K562 (cell line): Measurements from ENCODE around the gene NPAS1. TPM values are rescaled to one million over a fixed set of nuclear protein-coding genes. Genes with fewer than 3 reads are reported as not detected.
A peak's percentile ranks its signal among the peaks of the same experiment; 100 is the strongest.

Experiments used
- ATAC-seq: fragments of 200-7000 bp; cut with Tn5 transposase; 3 replicates; pipeline ENCODE4 v1.9.1; 2020; ENCODE audit warnings: moderate library complexity
- BruUV-seq: library from RNA; stranded (reverse); fragments of 400-500 nt; replicated peaks from 2 replicates; lab custom pipeline; 2021; lab: Mats Ljungman, UMichigan
- CTCF ChIA-PET: fragments of 300-600 bp; formaldehyde crosslinking; extraction: SDS; loops from one replicate; lab custom pipeline; 2021; ENCODE audit warnings: low intra/inter-chr PET ratio; lab: Yijun Ruan, JAX
- POLR2A ChIA-PET: fragments of 300-600, 350-650 bp; sonication (Branson Sonifier 250); formaldehyde crosslinking; extraction: SDS; loops from one replicate; lab custom pipeline; 2021; ENCODE audit warnings: antibody characterized with exemption, inconsistent platforms; lab: Yijun Ruan, JAX
- DNase-seq, 4 experiments: peaks; one replicate each; pipeline versions ENCODE4 v3.0.0 to v3.0.0-alpha.2; 2011 to 2018; ENCODE audit warnings: low spot score in 3 of 4, mixed read lengths in 3 of 4; ENCODE audit errors: extremely low read depth in 1 of 4
- FAIRE-seq: peaks from 2 replicates; lab custom pipeline; 2011; peaks lifted over from hg19 to GRCh38; lab: Jason Lieb, UNC
- H2AFZ ChIP-seq: 2 replicates; pipeline ENCODE4 v1.6.0; 2011; ENCODE audit warnings: low read depth, low read length, control low read depth, inconsistent platforms
- H3K27ac ChIP-seq: fragments of 200-600 bp; 3 replicates; pipeline ENCODE4 v1.8.0; 2011; ENCODE audit warnings: low read depth, mild to moderate bottlenecking, control low read depth, inconsistent platforms, low read length, moderate library complexity, mixed read lengths; ENCODE audit errors: extremely low read depth
- H3K27me3 ChIP-seq, 2 experiments: fragments of 300-600 bp in 1 of 2; 2 replicates in 1 of 2; 3 replicates in 1 of 2; pipeline versions ENCODE4 v1.6.0 to v1.8.0; 2011; ENCODE audit warnings: inconsistent platforms in 2 of 2, low read length in 2 of 2, mild to moderate bottlenecking in 1 of 2, mixed read lengths in 1 of 2, moderate library complexity in 1 of 2; ENCODE audit not compliant: control insufficient read depth in 2 of 2, insufficient read depth in 2 of 2
- H3K36me3 ChIP-seq: fragments of 300-600 bp; 3 replicates; pipeline ENCODE4 v1.8.0; 2011; ENCODE audit warnings: mild to moderate bottlenecking, low read length, inconsistent platforms; ENCODE audit not compliant: control insufficient read depth, insufficient read depth
- H3K4me1 ChIP-seq, 2 experiments: fragments of 200-600 bp in 1 of 2; replicated peaks in 1 of 2; 2 replicates in 1 of 2; 3 replicates in 1 of 2; pipeline versions ENCODE4 v1.5.1 to v1.8.0; 2011; ENCODE audit warnings: inconsistent platforms in 2 of 2, low read length in 2 of 2, mild to moderate bottlenecking in 1 of 2, mixed read lengths in 1 of 2, moderate library complexity in 1 of 2; ENCODE audit not compliant: control insufficient read depth in 2 of 2, insufficient read depth in 2 of 2
- H3K4me2 ChIP-seq: 2 replicates; pipeline ENCODE4 v1.6.1; 2011; ENCODE audit warnings: low read length, control low read depth, inconsistent platforms, mixed read lengths; ENCODE audit not compliant: insufficient read depth
- H3K4me3 ChIP-seq: fragments of 200-600 bp; sonication (generic), shearing (Covaris generic); 2 replicates; pipeline ENCODE4 v1.5.1; 2016; ENCODE audit warnings: control low read depth, inconsistent platforms
- H3K79me2 ChIP-seq: fragments of 200-600 bp; 3 replicates; pipeline ENCODE4 v1.8.0; 2011; ENCODE audit warnings: low read length, inconsistent platforms; ENCODE audit not compliant: control insufficient read depth, insufficient read depth
- H3K9ac ChIP-seq, 2 experiments: 2 replicates each; pipeline versions ENCODE4 v1.6.0 to v1.6.1; 2011; ENCODE audit warnings: low read depth in 2 of 2, low read length in 2 of 2, control low read depth in 1 of 2, inconsistent platforms in 1 of 2, mild to moderate bottlenecking in 1 of 2, mixed read lengths in 1 of 2; ENCODE audit not compliant: insufficient read depth in 1 of 2
- H3K9me1 ChIP-seq: one replicate; pipeline ENCODE4 v1.6.0; 2011; ENCODE audit warnings: inconsistent platforms, mild to moderate bottlenecking, low read length, moderate library complexity; ENCODE audit not compliant: control insufficient read depth, insufficient read depth
- H3K9me3 ChIP-seq: replicated peaks from 2 replicates; pipeline ENCODE4 v1.5.1; 2011; ENCODE audit warnings: low read depth, low read length, inconsistent platforms; ENCODE audit not compliant: control insufficient read depth, insufficient read depth
- H4K20me1 ChIP-seq: replicated peaks from 2 replicates; pipeline ENCODE4 v1.6.1; 2011; ENCODE audit warnings: low read length, inconsistent platforms, mixed read lengths; ENCODE audit not compliant: control insufficient read depth, insufficient read depth
- E2F6 ChIP-seq, 2 experiments: IDR thresholded peaks; 2 replicates each; pipeline ENCODE4 v1.6.1; 2011; ENCODE audit warnings: borderline replicate concordance in 1 of 2, control low read depth in 1 of 2, low read depth in 1 of 2, low read length in 1 of 2, mild to moderate bottlenecking in 1 of 2, mixed read lengths in 1 of 2, moderate library complexity in 1 of 2; ENCODE audit not compliant: insufficient read depth in 1 of 2, insufficient read length in 1 of 2, poor library complexity in 1 of 2, severe bottlenecking in 1 of 2; ENCODE audit errors: extremely low read depth in 1 of 2
- IRF9 ChIP-seq: fragments of 450-650 bp; IDR thresholded peaks from 2 replicates; pipeline ENCODE4 v1.6.1; 2016; ENCODE audit warnings: missing biosample characterization, missing genetic modification characterization
- KDM1A ChIP-seq, 2 experiments: fragments of 450-650 bp; IDR thresholded peaks; 2 replicates each; pipeline ENCODE4 v1.6.1; 2016; ENCODE audit warnings: mild to moderate bottlenecking in 2 of 2
- NFIC ChIP-seq: fragments of 450-650 bp; IDR thresholded peaks from 2 replicates; pipeline ENCODE4 v1.6.1; 2017; ENCODE audit warnings: mild to moderate bottlenecking, inconsistent platforms
- PTBP1 ChIP-seq: fragments of 200-400 bp; formaldehyde crosslinking; IDR thresholded peaks from 2 replicates; pipeline ENCODE4 v1.6.1; 2017; ENCODE audit warnings: low read depth, low read length
- RAD51 ChIP-seq: fragments of 450-650 bp; IDR thresholded peaks from 2 replicates; pipeline ENCODE4 v1.7.1; 2016; ENCODE audit warnings: low read depth, mild to moderate bottlenecking, borderline replicate concordance
- SNRNP70 ChIP-seq: fragments of 200-400 bp; formaldehyde crosslinking; optimal IDR thresholded peaks from 2 replicates; pipeline ENCODE3; 2017; ENCODE audit warnings: low read depth, low read length
- ZBTB7A ChIP-seq: IDR thresholded peaks from 2 replicates; pipeline ENCODE4 v1.6.1; 2011; ENCODE audit warnings: low read depth, mild to moderate bottlenecking, low read length, moderate library complexity, borderline replicate concordance; ENCODE audit not compliant: control insufficient read depth
- ZKSCAN8 ChIP-seq: fragments of 200-800 bp; sonication (Bioruptor generic); IDR thresholded peaks from 2 replicates; pipeline ENCODE4 v1.6.1; 2016; ENCODE audit warnings: missing genetic modification characterization, missing compliant biosample characterization
- WGBS: fragments of 100-300 bp; shearing (Covaris generic); methylation state at CpG from one replicate; pipeline ENCODE4 v1.1.6; 2016; ENCODE audit warnings: low coverage, mixed read lengths; ENCODE audit not compliant: insufficient coverage; ENCODE audit errors: missing lambda C conversion rate; 5-methylcytosine and 5-hydroxymethylcytosine counted together
- in situ Hi-C: fragments of 300-500 bp; cut with MboI; formaldehyde crosslinking; loops from 4 replicates; pipeline ENCODE4 v1.15.0; 2018; ENCODE audit warnings: inconsistent platforms, mixed read lengths
- intact Hi-C: fragments of 100-400 bp; cut with micrococcal nuclease; formaldehyde crosslinking; loops from 2 replicates; pipeline ENCODE4 v1.14.2; 2022
- polyA plus RNA-seq, 8 experiments: library from polyadenylated mRNA; depleted of rRNA in 4 of 8; stranded (reverse) in 5 of 8; unstranded in 3 of 8; fragments of >200 nt; fragmentation: Nextera tagmentation in 2 of 8; fragmentation: Illumina TruSeq in 1 of 8; extraction: Ambion mirVana in 2 of 8; extraction: Trizol in 1 of 8; gene quantifications; 2 replicates each; pipeline versions ENCODE4 v1.2.1 to v1.2.3, GENCODE V29; 2011 to 2014; ENCODE audit warnings: inconsistent platforms in 1 of 8, missing spikeins in 1 of 8
- total RNA-seq, 7 experiments: library from RNA; depleted of rRNA in 6 of 7; stranded (reverse); fragments of >200 nt in 6 of 7; fragmentation: Illumina TruSeq in 2 of 7; extraction: Trizol in 2 of 7; gene quantifications; 2 replicates each; pipeline versions ENCODE4 v1.2.1 to v1.2.3, GENCODE V29; 2011 to 2021; ENCODE audit warnings: low replicate concordance in 1 of 7
- TF ChIP-seq, protein P1 (sequence below): fragments of 250-450 bp; sonication (Bioruptor Pico); IDR thresholded peaks from 2 replicates; pipeline ENCODE4 v1.4.0; 2020; ENCODE audit warnings: mild to moderate bottlenecking, moderate library complexity
- TF ChIP-seq, protein P2 (sequence below): IDR thresholded peaks from 3 replicates; pipeline ENCODE4 v1.6.1; 2011; ENCODE audit warnings: borderline replicate concordance, mild to moderate bottlenecking, moderate library complexity; ENCODE audit not compliant: insufficient read length; ENCODE audit errors: extremely low read depth

Gene NPAS1
- total and polyA plus RNA-seq, 9 of the 15 experiments (the other 6 are each of a cell fraction or from before 2014, with no cell fraction given), result 0.58 to 5.3 (median 2.0) TPM; not detected in 2

GRCh38 chr19:47021536-47022139, 2.0 kb downstream of the NPAS1 start:
- Histone ChIP-seq H3K27me3 (peaks cover 19 to 33% of the 10 kb centered on the region in 2 experiments), H3K9me1 (no peaks in the 10 kb centered on the region), H3K4me1 (peaks cover 0 to 40% of the 10 kb centered on the region in 2 experiments; a peak in 3 of 5 replicates), H4K20me1 (no peaks in the 10 kb centered on the region), H3K36me3 (no peaks in the 10 kb centered on the region), H2AFZ (no peak overlapping the region), H3K4me3 (no peak overlapping the region), H3K9me3 (no peaks in the 10 kb centered on the region), H3K79me2 (no peaks in the 10 kb centered on the region), H3K27ac (no peak overlapping the region), H3K9ac (0 out of 4 replicates have a peak overlapping the region, but pooled peaks of 1 of the 2 experiments have one; percentile 16), H3K4me2 (no peak overlapping the region)
- ChIA-PET POLR2A (interaction anchor here (0.6 to 1.0 kb wide), 4 partner anchors 9 to 268 kb away, joined by 3 to 4 read pairs (median 4); no protein-coding TSS in a partner anchor), CTCF (no interaction called here)
- FAIRE-seq (no peak), DNase-seq (peak in 2 of 4 experiments; percentile 42 to 46), ATAC-seq (peak; percentile 10; the same call in 1 of the 3 replicates)
- 27% methylated on average over 30 of the region's 50 CpGs for WGBS
- BruUV-seq, result TSS peak; percentile 31
- intact Hi-C loops, result no loop called here
- in situ Hi-C loops, result no loop called here
- TF ChIP-seq, protein P1, sequence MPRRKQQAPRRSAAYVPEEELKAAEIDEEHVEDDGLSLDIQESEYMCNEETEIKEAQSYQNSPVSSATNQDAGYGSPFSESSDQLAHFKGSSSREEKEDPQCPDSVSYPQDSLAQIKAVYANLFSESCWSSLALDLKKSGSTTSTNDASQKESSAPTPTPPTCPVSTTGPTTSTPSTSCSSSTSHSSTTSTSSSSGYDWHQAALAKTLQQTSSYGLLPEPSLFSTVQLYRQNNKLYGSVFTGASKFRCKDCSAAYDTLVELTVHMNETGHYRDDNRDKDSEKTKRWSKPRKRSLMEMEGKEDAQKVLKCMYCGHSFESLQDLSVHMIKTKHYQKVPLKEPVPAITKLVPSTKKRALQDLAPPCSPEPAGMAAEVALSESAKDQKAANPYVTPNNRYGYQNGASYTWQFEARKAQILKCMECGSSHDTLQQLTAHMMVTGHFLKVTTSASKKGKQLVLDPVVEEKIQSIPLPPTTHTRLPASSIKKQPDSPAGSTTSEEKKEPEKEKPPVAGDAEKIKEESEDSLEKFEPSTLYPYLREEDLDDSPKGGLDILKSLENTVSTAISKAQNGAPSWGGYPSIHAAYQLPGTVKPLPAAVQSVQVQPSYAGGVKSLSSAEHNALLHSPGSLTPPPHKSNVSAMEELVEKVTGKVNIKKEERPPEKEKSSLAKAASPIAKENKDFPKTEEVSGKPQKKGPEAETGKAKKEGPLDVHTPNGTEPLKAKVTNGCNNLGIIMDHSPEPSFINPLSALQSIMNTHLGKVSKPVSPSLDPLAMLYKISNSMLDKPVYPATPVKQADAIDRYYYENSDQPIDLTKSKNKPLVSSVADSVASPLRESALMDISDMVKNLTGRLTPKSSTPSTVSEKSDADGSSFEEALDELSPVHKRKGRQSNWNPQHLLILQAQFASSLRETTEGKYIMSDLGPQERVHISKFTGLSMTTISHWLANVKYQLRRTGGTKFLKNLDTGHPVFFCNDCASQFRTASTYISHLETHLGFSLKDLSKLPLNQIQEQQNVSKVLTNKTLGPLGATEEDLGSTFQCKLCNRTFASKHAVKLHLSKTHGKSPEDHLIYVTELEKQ (CRISPR knock-in tag), result no peak
- TF ChIP-seq E2F6 (IDR thresholded peaks at IDR 0.05; ENCODE audit: borderline replicate concordance in 1 of 2, extremely low read depth in 1 of 2, insufficient read depth in 1 of 2, insufficient read length in 1 of 2, low read depth in 1 of 2, low read length in 1 of 2, poor library complexity in 1 of 2, severe bottlenecking in 1 of 2) (peak in 1 of 2 experiments; percentile 48), ZKSCAN8 (no peak), NFIC (no peak), IRF9 (no peak), RAD51 (no peak), SNRNP70 (no peak), ZBTB7A (peak; percentile 58; the same call in 1 of the 2 replicates), KDM1A (IDR thresholded peaks at IDR 0.05) (peak in 1 of 2 experiments; percentile 53; a peak in 3 of 4 replicates), PTBP1 (0 out of 2 replicates have a peak, but pooled peaks have one; percentile 16)
- TF ChIP-seq, protein P2, sequence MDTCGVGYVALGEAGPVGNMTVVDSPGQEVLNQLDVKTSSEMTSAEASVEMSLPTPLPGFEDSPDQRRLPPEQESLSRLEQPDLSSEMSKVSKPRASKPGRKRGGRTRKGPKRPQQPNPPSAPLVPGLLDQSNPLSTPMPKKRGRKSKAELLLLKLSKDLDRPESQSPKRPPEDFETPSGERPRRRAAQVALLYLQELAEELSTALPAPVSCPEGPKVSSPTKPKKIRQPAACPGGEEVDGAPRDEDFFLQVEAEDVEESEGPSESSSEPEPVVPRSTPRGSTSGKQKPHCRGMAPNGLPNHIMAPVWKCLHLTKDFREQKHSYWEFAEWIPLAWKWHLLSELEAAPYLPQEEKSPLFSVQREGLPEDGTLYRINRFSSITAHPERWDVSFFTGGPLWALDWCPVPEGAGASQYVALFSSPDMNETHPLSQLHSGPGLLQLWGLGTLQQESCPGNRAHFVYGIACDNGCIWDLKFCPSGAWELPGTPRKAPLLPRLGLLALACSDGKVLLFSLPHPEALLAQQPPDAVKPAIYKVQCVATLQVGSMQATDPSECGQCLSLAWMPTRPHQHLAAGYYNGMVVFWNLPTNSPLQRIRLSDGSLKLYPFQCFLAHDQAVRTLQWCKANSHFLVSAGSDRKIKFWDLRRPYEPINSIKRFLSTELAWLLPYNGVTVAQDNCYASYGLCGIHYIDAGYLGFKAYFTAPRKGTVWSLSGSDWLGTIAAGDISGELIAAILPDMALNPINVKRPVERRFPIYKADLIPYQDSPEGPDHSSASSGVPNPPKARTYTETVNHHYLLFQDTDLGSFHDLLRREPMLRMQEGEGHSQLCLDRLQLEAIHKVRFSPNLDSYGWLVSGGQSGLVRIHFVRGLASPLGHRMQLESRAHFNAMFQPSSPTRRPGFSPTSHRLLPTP, result peak; percentile 23
